IMR-90 (cell line): ENCODE measurements around the gene FAM234A. TPM values are rescaled to one million over a fixed set of nuclear protein-coding genes. Genes with fewer than 3 reads are reported as not detected.

Experiments
- ATAC-seq: fragments of 200-7000 bp; cut with Tn5 transposase; 2 replicates; pipeline ENCODE4 v1.9.1; 2020; ENCODE audit warnings: low read depth, mild to moderate bottlenecking, moderate library complexity
- BruUV-seq: library from RNA; stranded (reverse); fragments of 400-500 nt; replicated peaks from 2 replicates; lab custom pipeline; 2021; lab: Mats Ljungman, UMichigan
- CTCF ChIA-PET: fragments of 300-600 bp; formaldehyde crosslinking; extraction: SDS; loops from one replicate; lab custom pipeline; 2021; ENCODE audit warnings: antibody characterized with exemption; lab: Yijun Ruan, JAX
- POLR2A ChIA-PET: fragments of 300-600 bp; sonication (Branson Sonifier 250); formaldehyde crosslinking; loops from one replicate; lab custom pipeline; 2022; ENCODE audit warnings: antibody characterized with exemption; ENCODE audit not compliant: unreplicated experiment; lab: Charles Lee
- DNase-seq: peaks from one replicate; pipeline ENCODE4 v3.0.0; 2013
- H2AFZ ChIP-seq: replicated peaks from 2 replicates; pipeline ENCODE3; 2013; ENCODE audit warnings: low read length, mild to moderate bottlenecking; ENCODE audit not compliant: poor library complexity
- H2AK5ac ChIP-seq: 2 replicates; pipeline ENCODE4 v1.6.1; 2013; ENCODE audit warnings: low read depth, low read length, inconsistent platforms
- H2AK9ac ChIP-seq: replicated peaks from 2 replicates; pipeline ENCODE3; 2013; ENCODE audit warnings: mild to moderate bottlenecking, low read depth, low read length, moderate library complexity; ENCODE audit not compliant: poor library complexity
- H2BK120ac ChIP-seq: 2 replicates; pipeline ENCODE4 v1.6.1; 2013; ENCODE audit warnings: low read depth, low read length, inconsistent platforms
- H2BK15ac ChIP-seq: 3 replicates; pipeline ENCODE4 v1.6.1; 2013; ENCODE audit warnings: low read depth, low read length, inconsistent platforms
- H2BK20ac ChIP-seq: 2 replicates; pipeline ENCODE4 v1.6.1; 2013; ENCODE audit warnings: low read depth, mild to moderate bottlenecking, inconsistent platforms, low read length, moderate library complexity
- H2BK5ac ChIP-seq: 2 replicates; pipeline ENCODE4 v1.6.1; 2013; ENCODE audit warnings: mild to moderate bottlenecking, low read depth, low read length, inconsistent platforms; ENCODE audit not compliant: poor library complexity, severe bottlenecking
- H3K14ac ChIP-seq: replicated peaks from 2 replicates; pipeline ENCODE4 v1.6.1; 2013; ENCODE audit warnings: low read depth, low read length, inconsistent platforms
- H3K18ac ChIP-seq: 2 replicates; pipeline ENCODE4 v1.6.1; 2013; ENCODE audit warnings: low read depth, low read length, control low read depth
- H3K23ac ChIP-seq: 2 replicates; pipeline ENCODE4 v1.6.1; 2013; ENCODE audit warnings: low read depth, low read length, inconsistent platforms
- H3K27ac ChIP-seq: 2 replicates; pipeline ENCODE4 v1.5.1; 2013; ENCODE audit warnings: mild to moderate bottlenecking, control low read depth, low read length; ENCODE audit not compliant: insufficient read depth
- H3K27me3 ChIP-seq: 2 replicates; pipeline ENCODE4 v1.6.1; 2013; ENCODE audit warnings: low read length; ENCODE audit not compliant: control insufficient read depth, insufficient read depth
- H3K36me3 ChIP-seq: 2 replicates; pipeline ENCODE4 v1.6.1; 2013; ENCODE audit warnings: low read length, mixed read lengths; ENCODE audit not compliant: control insufficient read depth, insufficient read depth
- H3K4ac ChIP-seq: 2 replicates; pipeline ENCODE4 v1.6.1; 2013; ENCODE audit warnings: low read depth, low read length, inconsistent platforms
- H3K4me1 ChIP-seq: 2 replicates; pipeline ENCODE4 v1.6.1; 2013; ENCODE audit warnings: low read length, mixed read lengths; ENCODE audit not compliant: control insufficient read depth, insufficient read depth
- H3K4me2 ChIP-seq: 2 replicates; pipeline ENCODE4 v1.6.1; 2013; ENCODE audit warnings: low read depth, mild to moderate bottlenecking, control low read depth, low read length, moderate library complexity
- H3K4me3 ChIP-seq: 2 replicates; pipeline ENCODE4 v1.5.1; 2013; ENCODE audit warnings: low read depth, mild to moderate bottlenecking, control low read depth, low read length, moderate library complexity; ENCODE audit not compliant: insufficient read depth
- H3K56ac ChIP-seq: 2 replicates; pipeline ENCODE4 v1.6.1; 2013; ENCODE audit warnings: low read length, inconsistent platforms; ENCODE audit not compliant: insufficient read depth; ENCODE audit errors: extremely low read depth
- H3K79me1 ChIP-seq, 2 experiments: 2 replicates each; pipeline ENCODE4 v1.6.1; 2013; ENCODE audit warnings: low read length in 2 of 2, inconsistent platforms in 1 of 2, low read depth in 1 of 2
- H3K9ac ChIP-seq: 2 replicates; pipeline ENCODE4 v1.6.1; 2013; ENCODE audit warnings: low read depth, low read length, control low read depth
- H3K9me1 ChIP-seq: 2 replicates; pipeline ENCODE4 v1.6.1; 2013; ENCODE audit warnings: low read length, inconsistent platforms; ENCODE audit not compliant: insufficient read depth
- H3K9me3 ChIP-seq: 2 replicates; pipeline ENCODE4 v1.6.1; 2013; ENCODE audit warnings: low read length; ENCODE audit not compliant: control insufficient read depth, insufficient read depth
- H4K20me1 ChIP-seq: 2 replicates; pipeline ENCODE4 v1.6.1; 2013; ENCODE audit warnings: low read length, inconsistent platforms; ENCODE audit not compliant: insufficient read depth
- H4K5ac ChIP-seq: 2 replicates; pipeline ENCODE4 v1.6.1; 2013; ENCODE audit warnings: mild to moderate bottlenecking, low read depth, low read length, control low read depth
- H4K8ac ChIP-seq, 2 experiments: 2 replicates each; pipeline ENCODE4 v1.6.1; 2013; ENCODE audit warnings: low read depth in 2 of 2, low read length in 2 of 2, control low read depth in 1 of 2, inconsistent platforms in 1 of 2
- H4K91ac ChIP-seq: 2 replicates; pipeline ENCODE4 v1.6.1; 2013; ENCODE audit warnings: low read depth, low read length, inconsistent platforms; ENCODE audit not compliant: insufficient read depth
- BHLHE40 ChIP-seq: fragments of 150-350 bp; IDR thresholded peaks from 2 replicates; pipeline ENCODE4 v1.6.1; 2016; ENCODE audit warnings: mild to moderate bottlenecking, low read depth, low read length
- CTCF ChIP-seq: conservative IDR thresholded peaks from 2 replicates; pipeline ENCODE4 v1.5.1; 2012; ENCODE audit warnings: mild to moderate bottlenecking, low read depth, low read length, improper control_type of control experiment
- MAFK ChIP-seq: IDR thresholded peaks from 2 replicates; pipeline ENCODE4 v1.6.1; 2012; ENCODE audit warnings: low read depth, low read length, improper control_type of control experiment
- MXI1 ChIP-seq: IDR thresholded peaks from 2 replicates; pipeline ENCODE4 v1.6.1; 2012; ENCODE audit warnings: low read depth, mild to moderate bottlenecking, low read length, moderate library complexity, borderline replicate concordance
- NFE2L2 ChIP-seq: fragments of 150-350 bp; IDR thresholded peaks from 2 replicates; pipeline ENCODE4 v1.6.1; 2016; ENCODE audit warnings: low read depth, mild to moderate bottlenecking, low read length
- POLR2A ChIP-seq: IDR thresholded peaks from 2 replicates; pipeline ENCODE4 v1.6.1; 2012; ENCODE audit warnings: mild to moderate bottlenecking, low read depth, low read length
- RAD21 ChIP-seq: IDR thresholded peaks from 2 replicates; pipeline ENCODE4 v1.6.1; 2012; ENCODE audit warnings: low read length, improper control_type of control experiment
- RCOR1 ChIP-seq: IDR thresholded peaks from 2 replicates; pipeline ENCODE4 v1.6.1; 2012; ENCODE audit warnings: mild to moderate bottlenecking, low read length, improper control_type of control experiment; ENCODE audit not compliant: insufficient replicate concordance
- WGBS, 2 experiments: methylation state at CpG; one replicate each; pipeline versions ENCODE4 v1.1.5 to v1.1.7; 2013; ENCODE audit warnings: missing lambda C conversion rate in 2 of 2; ENCODE audit not compliant: insufficient read length in 1 of 2; ENCODE audit errors: extremely low coverage in 2 of 2; 5-methylcytosine and 5-hydroxymethylcytosine counted together
- dilution Hi-C: fragments of 300-500 bp; cut with HindIII; formaldehyde crosslinking; loops from one replicate; pipeline ENCODE4 v1.14.3; 2018; ENCODE audit warnings: low sequenced_read_pairs; ENCODE audit not compliant: unreplicated experiment
- in situ Hi-C: fragments of 300-500 bp; cut with MboI; formaldehyde crosslinking; loops from 3 replicates; pipeline ENCODE4 v1.14.3; 2019; ENCODE audit warnings: low sequenced_read_pairs, inconsistent platforms, mixed read lengths
- intact Hi-C: fragments of 100-400 bp; cut with micrococcal nuclease; formaldehyde crosslinking; loops from 2 replicates; pipeline ENCODE4 v1.10.0; 2022
- polyA plus RNA-seq, 3 experiments: library from polyadenylated mRNA; depleted of rRNA; stranded (reverse); fragments of >200 nt; gene quantifications; 2 replicates each; pipeline ENCODE4 v1.2.3, GENCODE V29; 2012; ENCODE audit warnings: low replicate concordance in 1 of 3
- total RNA-seq: library from RNA; depleted of rRNA; stranded (reverse); fragments of >200 nt; gene quantifications from 2 replicates; pipeline ENCODE4 v1.2.3, GENCODE V29; 2012
- TF ChIP-seq, protein P1 (sequence below): fragments of 150-350 bp; IDR thresholded peaks from 2 replicates; pipeline ENCODE4 v1.6.1; 2016; ENCODE audit warnings: low read depth, mild to moderate bottlenecking, low read length, moderate library complexity, borderline replicate concordance

FAM234A gene
- total and polyA plus RNA-seq, 2 of the 4 experiments (the other 2 are of a cell fraction) = 30.3 to 64.2 TPM

GRCh38 chr16:185213-185612, 49.4 kb upstream of the FAM234A start (continued):
- TF ChIP-seq, protein P1, sequence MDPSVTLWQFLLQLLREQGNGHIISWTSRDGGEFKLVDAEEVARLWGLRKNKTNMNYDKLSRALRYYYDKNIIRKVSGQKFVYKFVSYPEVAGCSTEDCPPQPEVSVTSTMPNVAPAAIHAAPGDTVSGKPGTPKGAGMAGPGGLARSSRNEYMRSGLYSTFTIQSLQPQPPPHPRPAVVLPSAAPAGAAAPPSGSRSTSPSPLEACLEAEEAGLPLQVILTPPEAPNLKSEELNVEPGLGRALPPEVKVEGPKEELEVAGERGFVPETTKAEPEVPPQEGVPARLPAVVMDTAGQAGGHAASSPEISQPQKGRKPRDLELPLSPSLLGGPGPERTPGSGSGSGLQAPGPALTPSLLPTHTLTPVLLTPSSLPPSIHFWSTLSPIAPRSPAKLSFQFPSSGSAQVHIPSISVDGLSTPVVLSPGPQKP = no peak
- TF ChIP-seq POLR2A (no peak), MAFK (no peak)

GRCh38 chr16:185691-186090, 48.9 kb upstream of the FAM234A start:
- peaks cover 25% of the 10 kb centered on the region for H4K20me1 ChIP-seq
- H3K79me1 ChIP-seq = 0 out of 4 replicates have a peak, but pooled peaks cover 0 to 11% of the 10 kb centered on the region in 2 experiments
- no peak overlapping the region for H3K4me3 ChIP-seq
- H2AK5ac ChIP-seq = no peak overlapping the region
- no peak overlapping the region for H4K91ac ChIP-seq
- no peak overlapping the region for H3K4ac ChIP-seq
- intact Hi-C loops = no loop called here
- H2AFZ ChIP-seq = no peak overlapping the region
- peaks cover 40% of the 10 kb centered on the region for H3K36me3 ChIP-seq
- H3K4me1 ChIP-seq = peaks cover 5% of the 10 kb centered on the region; the same call in 1 of the 2 replicates
- no TSS peak for BruUV-seq
- no peak overlapping the region for H4K5ac ChIP-seq
- ChIA-PET CTCF (no interaction called here), POLR2A (no interaction called here)
- H3K23ac ChIP-seq = no peak overlapping the region
- H3K56ac ChIP-seq = no peak overlapping the region
- no peak overlapping the region for H2BK20ac ChIP-seq
- H3K9ac ChIP-seq = no peak overlapping the region
- H3K27me3 ChIP-seq = no peaks in the 10 kb centered on the region
- no peak for DNase-seq
- in situ Hi-C loops = no loop called here
- no peaks in the 10 kb centered on the region for H3K9me3 ChIP-seq
- no peak overlapping the region for H3K27ac ChIP-seq
- no peak overlapping the region for H2BK120ac ChIP-seq
- WGBS, 2 experiments = 100% methylated on average over 1 of the region's 11 CpGs; no CpG with 5 or more reads in 1 of the 2 experiments
- H3K9me1 ChIP-seq = no peaks in the 10 kb centered on the region
- H3K14ac ChIP-seq = no peak overlapping the region
- no peak overlapping the region for H4K8ac ChIP-seq
- no peak overlapping the region for H2BK5ac ChIP-seq
- H3K18ac ChIP-seq = no peak overlapping the region
- TF ChIP-seq, protein P1 = no peak
- TF ChIP-seq RAD21 (no peak), MAFK (no peak), BHLHE40 (no peak), RCOR1 (no peak), MXI1 (no peak), CTCF (no peak), NFE2L2 (no peak)
- H2BK15ac ChIP-seq = no peak overlapping the region
- dilution Hi-C loops = no loop called here
- H3K4me2 ChIP-seq = no peak overlapping the region
- no peak overlapping the region for H2AK9ac ChIP-seq
- no peak for ATAC-seq
